Measurements from ENCODE around the gene CCDC92.

CCDC92 gene, protein sequence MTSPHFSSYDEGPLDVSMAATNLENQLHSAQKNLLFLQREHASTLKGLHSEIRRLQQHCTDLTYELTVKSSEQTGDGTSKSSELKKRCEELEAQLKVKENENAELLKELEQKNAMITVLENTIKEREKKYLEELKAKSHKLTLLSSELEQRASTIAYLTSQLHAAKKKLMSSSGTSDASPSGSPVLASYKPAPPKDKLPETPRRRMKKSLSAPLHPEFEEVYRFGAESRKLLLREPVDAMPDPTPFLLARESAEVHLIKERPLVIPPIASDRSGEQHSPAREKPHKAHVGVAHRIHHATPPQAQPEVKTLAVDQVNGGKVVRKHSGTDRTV

DNA sequence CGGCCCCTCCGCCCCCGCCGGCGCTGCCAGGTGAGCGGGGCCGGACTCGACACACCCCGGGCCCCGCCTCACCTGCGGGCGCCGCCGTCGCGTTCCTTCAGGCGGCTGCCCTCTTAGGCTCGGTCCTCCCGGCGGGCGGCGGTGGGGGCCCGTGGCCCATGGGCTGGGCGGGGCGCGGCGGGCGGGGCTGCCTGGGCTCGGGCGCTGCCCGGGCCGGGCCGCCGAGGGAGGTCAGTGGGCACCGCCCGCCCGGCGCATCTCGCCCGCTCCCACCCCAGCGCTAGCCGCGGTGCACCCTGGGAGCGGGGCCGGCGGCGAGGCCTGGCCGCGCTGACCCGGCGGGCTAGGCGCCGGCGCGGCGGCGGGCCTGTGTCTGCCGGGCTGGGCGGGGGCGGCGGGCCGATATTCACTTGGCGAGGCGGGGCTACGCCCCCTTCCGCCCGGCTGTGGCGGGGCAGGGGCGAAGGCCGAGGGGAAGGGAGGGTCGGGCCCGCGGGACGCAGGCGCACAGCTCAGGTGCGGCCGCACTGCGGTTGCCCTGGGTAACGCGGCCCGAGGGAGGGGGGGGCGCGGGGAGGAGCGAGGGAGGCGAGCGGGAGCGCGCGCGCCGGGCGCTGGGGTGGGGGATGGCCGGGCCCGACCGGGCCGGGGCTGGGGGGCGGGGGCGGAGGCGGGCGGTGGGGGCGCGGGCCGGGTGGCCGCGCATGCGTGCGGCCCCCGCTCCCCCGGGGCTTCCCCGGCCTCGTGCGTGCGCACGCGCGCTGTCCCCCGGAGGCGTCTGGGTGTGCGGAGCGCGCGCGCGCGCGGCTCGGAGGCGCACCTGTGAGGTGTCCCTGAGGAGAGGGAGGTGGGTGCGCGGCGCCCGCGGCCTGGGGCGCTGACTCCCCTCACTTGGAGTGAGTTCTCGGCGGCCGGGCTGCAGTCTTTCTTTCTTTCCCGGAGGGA, at the start of gene CCDC92, which contains the start of gene ZNF664:
Gene CCDC92, minus strand, starts transcription at position 375 of the 945 bp plus-strand sequence. CDS start 28,526 bp downstream, outside the sequence.
Gene ZNF664, plus strand, starts transcription at position 759 of the 945 bp plus-strand sequence. CDS start 38,930 bp downstream, outside the sequence.
- DNase-seq (ENCODE audit: extremely low read depth in 1 of 2, low read depth in 1 of 2) = peak; percentile 87 to 93

DNA sequence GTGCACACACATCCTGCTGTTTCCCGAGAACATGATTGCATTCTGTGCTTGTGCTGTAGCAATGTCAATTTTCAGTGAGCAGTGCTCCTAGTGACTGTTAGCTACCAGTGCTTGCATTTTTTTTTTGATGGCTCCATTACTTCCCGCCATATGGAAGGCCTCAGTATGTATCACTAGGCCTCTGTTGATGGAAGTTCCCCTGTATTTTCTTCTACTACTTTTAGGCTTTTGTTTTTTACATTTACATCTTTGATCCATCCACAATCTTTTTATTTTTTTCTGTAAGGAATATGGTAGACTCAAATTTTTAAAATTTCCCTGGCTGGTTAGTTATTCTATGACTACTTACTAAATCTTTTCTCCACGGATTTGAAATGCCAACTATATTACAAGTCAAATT, 49.5 kb upstream of the CCDC92 start:
- no peak for DNase-seq (ENCODE audit: extremely low read depth in 1 of 2, low read depth in 1 of 2)

DNA sequence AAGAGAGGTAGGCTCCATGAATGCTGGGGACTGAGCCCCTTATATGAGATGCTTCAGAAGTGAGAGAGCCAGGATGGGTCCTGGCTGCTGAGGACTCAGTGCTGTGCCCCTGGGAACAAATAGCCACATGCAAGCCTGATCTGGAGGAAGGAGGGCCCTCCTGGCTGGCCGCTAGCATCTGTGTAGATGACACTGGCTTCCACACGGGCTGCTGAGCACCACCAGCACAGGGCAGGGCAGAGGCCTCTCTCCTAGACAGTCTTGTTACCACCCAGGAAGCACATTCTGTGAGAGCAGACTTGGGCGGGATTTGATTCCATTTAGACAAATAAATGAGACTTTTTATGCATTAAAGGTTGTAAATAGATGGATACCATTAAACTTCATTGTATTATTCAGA, 48.4 kb upstream of the CCDC92 start:
- DNase-seq (ENCODE audit: extremely low read depth in 1 of 2, low read depth in 1 of 2) = no peak

DNA sequence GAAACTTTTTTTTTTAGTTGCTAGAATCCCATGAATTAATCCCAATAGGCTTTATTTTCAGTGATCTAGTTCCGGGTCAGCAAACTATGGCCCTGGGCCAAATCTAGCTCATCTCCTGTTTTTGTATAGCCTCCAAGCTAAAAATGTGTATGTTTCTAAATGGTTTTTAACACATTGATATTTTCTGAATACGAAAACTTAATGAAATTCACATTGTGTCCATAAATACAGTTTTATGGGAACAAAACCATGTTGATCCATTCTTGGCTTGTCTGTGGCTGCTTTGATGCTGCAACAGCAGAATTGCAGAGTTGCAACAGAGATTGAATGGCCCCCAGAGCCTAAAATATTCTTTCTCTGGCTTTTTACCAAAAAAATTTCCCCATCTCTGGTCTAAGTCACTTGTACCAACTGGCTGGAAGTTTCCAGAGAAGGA, 47.9 kb upstream of the CCDC92 start:
- no peak for DNase-seq (ENCODE audit: extremely low read depth in 1 of 2, low read depth in 1 of 2)

DNA sequence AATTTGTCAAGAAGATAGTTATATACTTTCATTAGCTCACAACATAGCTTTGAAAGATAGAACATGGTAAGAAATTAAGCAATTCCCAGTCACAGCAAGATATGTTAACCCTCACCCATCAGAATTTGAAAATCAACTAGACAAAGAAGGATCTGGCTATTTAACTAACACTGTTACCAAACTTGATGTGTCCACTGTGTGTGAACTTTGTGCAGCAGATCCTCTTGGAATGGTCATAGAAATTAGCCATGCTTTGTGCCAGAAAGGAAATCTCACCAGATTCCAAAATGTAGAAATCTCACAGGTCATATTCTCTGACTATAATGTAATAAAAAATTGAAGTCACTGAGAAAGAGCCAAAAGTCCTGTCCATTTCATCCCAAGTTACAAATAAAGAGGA, 46.5 kb upstream of the CCDC92 start:
- DNase-seq (ENCODE audit: extremely low read depth in 1 of 2, low read depth in 1 of 2) = no peak

DNA sequence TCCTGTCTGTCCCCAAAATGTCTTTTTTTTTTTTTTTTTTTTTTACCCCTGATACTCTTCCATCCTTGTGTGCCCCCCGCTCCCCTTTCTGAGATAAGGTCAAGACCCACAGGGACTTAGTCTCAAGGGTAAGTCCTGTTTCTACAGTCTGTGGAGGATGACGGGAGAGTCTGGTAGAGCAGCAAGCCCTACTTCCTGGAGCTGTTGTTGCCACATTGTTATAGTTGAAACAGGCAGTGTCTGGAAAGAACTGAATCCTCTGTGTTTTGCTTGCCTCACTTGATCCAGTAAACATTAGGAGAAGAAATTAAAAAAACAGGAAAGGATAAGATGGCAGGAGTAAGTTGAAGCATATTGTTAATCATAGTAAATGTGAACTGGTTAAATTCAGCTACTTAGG, 45.9 kb upstream of the CCDC92 start:
- DNase-seq (ENCODE audit: extremely low read depth in 1 of 2, low read depth in 1 of 2) = no peak

DNA sequence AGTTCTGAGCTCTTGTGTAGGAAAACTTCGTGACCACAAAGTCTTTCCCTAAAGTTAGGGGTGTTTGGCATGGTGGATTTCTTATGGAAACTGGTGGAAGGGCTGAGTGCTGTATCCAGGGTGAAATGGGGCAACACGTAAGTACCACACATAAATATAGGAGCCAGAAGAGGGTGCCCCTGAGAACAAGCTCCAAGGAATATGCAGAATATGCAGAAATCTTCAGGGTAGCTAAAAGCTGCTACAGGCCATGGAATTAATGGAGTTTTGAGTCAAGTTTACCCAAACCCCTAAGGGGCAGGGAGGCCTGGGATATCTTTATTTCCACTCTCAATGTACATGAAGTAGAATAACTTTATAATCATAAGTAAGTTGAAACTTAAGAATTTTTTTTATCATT, 44.4 kb upstream of the CCDC92 start:
- DNase-seq (ENCODE audit: extremely low read depth in 1 of 2, low read depth in 1 of 2) = no peak

DNA sequence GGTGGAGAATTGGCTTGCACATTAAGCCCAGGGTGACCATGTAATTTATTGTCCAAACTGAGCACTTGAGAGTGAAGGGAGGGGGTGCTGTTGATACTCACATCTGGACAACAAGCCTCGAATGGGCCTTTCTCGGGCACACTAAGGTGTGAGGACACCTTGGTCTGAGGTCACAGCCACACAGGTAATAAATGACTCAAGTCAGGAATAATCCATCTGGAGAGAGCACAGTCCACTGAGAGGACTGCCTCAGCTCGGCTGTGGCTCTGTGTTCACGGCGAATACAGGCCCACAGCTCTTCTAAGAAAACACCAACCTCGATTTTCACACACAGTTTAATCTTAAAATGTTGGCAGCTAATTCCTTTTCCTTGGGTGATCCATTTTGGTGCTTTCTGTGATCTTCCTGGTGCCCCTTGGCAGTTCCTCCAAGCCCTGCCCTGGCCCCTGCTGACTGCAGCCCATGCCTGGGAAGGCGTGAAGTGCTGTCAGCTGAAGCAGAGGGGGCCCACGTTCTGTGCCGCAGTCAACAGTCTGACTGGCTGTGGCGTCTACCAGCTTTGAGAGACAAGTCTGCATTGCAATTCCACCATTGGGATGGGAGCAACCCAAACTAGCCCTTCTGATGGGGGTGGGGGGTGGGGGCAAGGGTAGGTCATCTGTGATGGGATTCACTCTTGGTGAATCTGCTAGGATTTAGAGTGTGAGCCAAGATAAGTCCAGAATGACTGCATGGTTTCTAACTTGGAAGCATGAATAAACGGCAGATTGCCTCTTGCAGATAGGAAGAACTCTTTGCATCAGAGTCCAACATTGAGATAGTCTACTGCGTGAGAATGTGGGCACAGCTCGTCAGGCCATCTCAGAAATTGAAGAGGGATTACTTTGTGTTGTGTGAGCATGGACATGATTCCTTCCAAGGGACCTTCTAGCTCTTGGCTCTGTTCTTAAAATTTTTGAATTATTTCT, 43.1 kb upstream of the CCDC92 start:
- no peak for DNase-seq (ENCODE audit: extremely low read depth in 1 of 2, low read depth in 1 of 2)

DNA sequence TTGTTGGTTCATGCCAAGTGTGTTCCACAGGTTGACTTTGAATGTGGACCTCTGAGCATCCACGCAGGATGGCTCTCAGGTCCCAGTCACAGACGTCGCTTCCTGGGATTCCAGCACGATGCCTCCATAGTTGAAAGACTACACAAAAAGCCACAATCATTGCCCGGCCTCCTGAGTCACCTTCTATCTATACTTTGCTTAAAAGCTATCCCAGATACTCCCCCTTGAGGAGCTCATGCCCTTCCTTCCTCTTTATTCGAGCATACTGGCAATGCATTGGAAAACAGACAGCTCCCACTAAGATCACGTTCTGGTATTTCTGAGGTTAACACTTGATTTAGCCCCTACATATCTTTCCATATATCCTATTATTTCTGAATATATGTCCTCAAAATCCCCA, 40.4 kb upstream of the CCDC92 start:
- no peak for DNase-seq (ENCODE audit: extremely low read depth in 1 of 2, low read depth in 1 of 2)

DNA sequence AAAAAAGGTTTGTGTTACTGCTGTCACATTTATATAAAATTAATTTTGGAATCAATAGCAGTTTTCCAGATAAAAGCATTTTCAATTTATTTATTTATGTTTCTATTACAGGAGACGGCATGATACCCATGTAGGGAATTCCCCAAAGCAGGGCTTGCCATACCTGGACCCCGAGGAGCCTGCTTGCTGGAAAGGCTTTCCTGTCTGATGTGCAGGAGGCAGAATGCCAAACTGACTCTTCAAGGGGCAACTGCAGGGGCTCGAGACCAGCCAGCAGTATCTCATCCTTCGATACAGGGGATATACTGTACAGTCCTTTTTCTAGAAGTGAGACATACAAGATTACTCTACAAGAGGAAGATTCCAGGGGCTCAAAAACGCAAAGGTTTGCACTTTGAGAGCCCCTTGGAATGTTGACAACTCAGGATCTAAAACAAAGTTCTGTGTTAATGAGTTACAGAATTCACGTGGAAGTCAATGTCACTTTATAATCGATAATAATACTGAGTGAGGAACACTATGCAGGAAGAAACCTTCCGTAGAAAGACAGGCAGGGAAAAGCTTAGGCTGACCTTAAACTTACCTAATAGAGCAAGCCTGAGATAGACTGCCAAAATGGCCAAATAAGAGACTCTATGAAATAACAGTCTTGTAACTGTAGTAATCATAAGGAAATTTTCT, 38.9 kb upstream of the CCDC92 start:
- no peak for DNase-seq (ENCODE audit: extremely low read depth in 1 of 2, low read depth in 1 of 2)

DNA sequence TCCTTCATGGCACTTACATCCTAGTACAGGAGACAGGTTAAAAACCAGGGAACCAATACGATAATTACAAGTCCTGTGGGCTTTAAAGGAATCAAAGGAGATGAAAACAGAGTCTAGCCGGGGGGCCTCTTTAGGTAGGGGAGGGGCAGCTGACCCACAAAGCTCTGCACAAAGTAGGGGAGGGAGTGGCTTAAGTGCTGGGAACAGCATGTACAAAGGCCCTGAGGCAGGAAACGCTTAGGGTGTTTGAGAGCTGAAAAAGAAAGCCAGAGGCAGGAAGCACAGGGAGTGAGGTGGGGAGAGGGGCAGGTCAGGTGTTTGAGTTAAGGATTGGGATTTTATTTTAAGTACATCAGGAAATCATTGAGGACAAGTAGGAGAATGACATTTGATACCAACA, 38.1 kb upstream of the CCDC92 start:
- DNase-seq (ENCODE audit: extremely low read depth in 1 of 2, low read depth in 1 of 2) = no peak

DNA sequence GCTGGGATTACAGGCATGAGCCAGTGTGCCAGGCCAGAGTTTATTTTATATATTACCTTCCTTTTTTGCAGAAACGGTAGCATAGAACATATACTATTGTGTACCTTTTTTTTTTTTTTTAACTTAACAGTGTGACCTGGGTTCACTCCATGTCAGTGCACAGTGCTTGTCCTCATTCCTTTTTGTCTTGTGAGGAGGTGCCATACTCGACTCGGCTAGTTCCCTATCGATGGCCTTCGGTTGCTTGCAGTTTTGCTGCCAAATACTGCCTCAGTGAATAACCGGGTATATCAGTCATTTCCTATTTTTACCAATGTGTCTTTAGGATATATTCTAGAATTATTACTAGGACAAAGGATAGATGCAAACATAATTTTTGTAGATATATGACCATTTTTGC, 37.1 kb upstream of the CCDC92 start:
- no peak for DNase-seq (ENCODE audit: extremely low read depth in 1 of 2, low read depth in 1 of 2)

DNA sequence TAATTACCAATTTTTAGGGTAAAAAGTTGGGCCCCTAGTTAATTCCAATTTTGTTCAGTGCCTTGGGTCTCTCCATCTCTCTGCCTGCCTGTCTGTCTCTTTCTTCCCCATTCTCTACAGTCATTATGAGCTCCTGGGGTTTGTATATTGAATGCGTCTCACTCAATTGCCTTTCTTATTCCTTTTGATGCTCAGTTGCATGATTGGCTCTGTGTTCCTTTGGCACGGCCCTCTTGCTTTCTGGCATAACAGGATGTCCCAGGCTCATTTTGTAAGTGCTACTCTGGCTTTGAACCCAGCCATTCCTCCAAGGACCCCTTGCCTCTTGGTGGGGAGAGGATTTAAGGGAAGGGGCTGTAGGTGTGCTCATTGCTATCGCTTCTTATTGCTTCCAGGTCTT, 36.0 kb upstream of the CCDC92 start:
- no peak for DNase-seq (ENCODE audit: extremely low read depth in 1 of 2, low read depth in 1 of 2)

DNA sequence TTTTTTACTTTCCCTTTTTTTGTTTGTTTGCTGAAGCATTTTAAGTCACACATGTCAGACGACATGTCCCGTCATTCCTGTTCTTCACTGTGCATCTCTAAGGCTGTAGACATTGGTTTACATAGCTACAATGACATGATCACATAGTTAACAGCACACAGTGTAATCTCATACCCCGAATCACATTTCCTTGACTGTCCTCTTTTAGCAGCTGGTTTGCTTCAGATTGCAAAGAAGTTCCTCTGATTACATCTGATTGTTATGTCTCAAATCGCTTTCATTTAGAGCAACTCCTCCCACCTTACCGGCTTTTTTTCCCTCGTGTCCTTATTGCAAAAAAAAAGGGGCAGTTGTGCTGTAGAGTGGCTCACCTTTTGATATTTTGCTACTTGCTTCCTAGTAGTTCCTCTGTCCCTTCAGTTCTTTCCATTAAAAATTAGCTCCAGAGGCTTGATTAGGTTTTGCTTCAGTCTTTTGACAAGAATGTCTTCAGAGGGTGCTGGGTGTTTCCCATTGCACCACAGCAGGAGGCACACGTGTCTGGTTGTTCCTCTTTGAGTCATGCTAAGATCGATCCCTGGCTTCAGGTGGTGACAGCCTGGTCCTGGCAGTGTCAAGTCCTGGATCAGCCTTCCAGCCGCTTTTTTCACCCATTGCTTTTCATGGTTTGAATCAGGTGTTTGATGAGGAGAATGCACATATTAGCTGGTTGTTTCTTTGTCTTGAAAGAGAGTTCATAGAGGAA, 35.4 kb upstream of the CCDC92 start:
- DNase-seq (ENCODE audit: extremely low read depth in 1 of 2, low read depth in 1 of 2) = no peak

DNA sequence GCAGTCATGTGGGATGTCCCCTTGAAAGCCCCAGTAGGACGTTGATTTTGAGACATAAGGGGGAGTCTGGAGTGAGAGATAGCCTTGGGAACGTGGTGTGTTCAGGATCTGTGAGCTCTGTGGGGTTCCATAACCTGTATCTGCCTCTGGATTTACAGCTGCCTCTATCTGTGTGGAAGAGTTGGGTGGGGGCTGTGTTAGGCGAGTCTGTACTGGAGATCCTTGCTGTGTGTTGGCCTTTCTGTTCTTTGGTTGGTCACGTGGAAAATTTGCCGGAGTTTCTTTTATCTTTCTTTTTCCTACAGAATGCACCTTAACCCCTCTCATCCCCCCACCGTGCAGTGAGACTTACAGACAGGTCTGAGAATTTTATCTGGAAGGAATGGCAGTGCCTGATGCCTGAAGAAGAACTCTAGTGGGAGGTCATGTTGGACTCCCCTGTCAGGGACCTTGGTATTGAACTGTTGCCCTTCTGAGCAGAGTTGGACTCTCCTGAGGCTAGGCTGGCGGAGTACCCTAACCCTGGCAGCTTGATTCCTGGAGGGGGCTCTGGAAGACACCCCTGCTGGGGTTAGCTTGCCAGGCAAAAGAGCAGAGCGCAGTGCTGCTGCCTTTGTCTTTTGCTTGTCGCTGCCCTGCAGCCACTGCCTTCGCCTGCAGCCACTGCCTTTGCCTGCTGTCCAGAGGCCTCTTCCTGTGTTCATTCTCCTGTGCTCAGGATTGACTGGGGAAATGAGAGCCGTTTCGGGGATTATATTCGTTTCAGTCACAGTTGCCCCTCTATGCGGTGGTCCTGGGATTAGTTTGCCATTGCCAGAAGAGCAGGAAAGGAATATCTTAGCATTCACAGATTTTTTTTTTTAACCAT, 34.4 kb upstream of the CCDC92 start:
- DNase-seq (ENCODE audit: extremely low read depth in 1 of 2, low read depth in 1 of 2) = no peak

DNA sequence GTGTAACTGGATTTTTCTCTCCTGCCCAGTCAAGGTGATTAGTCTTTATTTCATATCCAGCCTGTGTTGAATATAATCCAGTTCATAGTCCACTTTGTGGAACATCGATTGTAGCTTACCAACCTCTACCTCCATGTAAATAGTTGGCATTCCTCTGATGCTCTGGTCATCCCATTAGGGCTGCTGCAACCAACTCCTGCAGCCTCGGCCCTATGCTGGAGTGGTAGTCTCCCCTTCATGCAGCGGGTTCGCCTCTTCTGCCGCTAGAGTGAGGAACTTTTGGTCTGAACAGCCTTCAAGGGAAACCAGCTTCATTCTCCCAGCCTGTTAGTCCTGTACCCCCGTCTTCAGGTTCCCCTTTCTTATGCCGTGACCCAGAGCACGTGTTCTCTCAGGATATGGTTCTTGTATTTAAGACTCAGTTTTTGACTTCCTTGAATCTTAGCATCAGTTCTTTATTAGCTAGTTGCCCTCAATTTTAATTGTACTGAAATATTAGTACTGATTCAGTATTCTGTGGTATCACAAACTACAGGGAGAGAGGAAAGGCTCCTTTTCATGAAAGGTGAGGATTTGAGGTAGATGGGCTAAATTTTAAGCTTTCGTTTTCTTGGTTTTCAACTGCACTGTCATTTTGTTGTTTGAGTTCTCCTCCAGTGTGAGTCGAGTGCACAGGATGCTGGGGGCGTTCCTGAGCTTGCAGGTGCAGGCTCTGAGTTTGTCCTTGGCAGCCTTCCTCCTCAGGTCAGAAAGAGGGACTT, 33.6 kb upstream of the CCDC92 start:
- peak in 1 of 2 donors; percentile 2 for DNase-seq (ENCODE audit: extremely low read depth in 1 of 2, low read depth in 1 of 2)

DNA sequence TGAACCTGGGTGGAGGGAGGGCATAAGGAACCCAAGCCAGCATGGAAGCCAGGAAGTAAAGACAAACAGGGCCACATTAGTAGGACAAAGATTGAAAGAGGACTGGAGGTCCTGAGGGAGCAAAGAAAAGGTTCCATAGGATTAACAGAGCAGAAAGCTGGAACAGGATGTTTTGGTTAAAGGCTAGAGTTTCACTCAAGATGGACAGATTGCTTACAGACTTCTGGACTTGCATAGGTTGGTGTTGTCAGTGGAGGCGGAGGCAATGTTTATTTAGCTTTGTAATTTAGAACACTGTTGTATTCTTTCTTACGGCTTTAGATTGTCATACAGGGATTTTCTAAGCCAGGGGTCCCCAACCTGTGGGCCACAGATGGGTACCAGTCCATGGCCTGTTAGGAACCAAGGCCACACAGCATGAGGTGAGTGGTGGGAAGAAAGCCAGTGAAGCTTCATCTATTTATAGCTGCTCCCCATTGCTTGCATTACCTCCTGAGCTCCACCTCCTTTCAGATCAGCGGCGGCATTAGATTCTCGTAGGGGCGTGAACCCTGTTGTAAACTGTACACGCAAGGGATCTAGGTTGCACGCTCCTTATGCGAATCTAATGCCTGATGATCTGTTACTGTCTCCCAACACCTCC, 31.7 kb upstream of the CCDC92 start:
- DNase-seq (ENCODE audit: extremely low read depth in 1 of 2, low read depth in 1 of 2) = no peak
